ENCODE measurements around the gene NAIF1.

NAIF1 gene

DNA sequence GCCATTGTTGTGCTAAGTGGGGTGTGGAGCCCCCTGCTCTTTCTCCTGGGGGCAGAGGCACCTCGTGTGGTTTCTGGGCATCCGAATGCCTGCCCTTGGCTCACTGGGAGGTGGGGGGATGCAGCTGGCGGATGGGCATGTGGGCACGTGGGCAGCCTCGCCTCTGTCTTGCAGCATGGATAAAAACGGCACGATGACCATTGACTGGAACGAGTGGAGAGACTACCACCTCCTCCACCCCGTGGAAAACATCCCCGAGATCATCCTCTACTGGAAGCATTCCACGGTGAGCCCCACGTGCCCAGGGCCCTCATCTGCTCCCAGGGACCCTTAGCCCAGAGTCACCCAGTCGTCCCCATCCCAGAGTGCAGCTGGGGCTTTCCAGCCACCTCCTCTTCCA lies 35.1 kb upstream of the NAIF1 start:
- DNase-seq (ENCODE audit: low read depth), result no peak

DNA sequence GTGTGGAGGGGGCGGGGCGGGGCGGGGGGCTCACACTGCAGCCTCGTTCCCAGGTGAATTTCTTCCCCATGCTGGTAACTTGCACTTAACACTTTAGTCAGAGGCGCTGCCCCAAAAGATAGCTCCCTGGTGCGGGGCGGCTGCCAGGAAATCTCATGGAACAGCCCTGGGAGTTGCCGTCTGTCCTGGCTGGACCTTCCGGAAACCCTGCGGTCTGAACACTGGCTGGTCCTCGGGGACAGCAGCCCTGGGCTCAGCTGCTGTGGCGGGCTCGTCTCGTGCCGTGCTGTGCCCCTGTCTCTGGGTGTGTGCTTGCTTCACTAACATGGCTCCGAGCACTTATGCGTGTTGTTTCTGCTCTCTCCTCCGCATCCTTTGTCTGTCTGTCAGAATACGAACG lies 34.6 kb upstream of the NAIF1 start:
- DNase-seq (ENCODE audit: low read depth), result no peak

DNA sequence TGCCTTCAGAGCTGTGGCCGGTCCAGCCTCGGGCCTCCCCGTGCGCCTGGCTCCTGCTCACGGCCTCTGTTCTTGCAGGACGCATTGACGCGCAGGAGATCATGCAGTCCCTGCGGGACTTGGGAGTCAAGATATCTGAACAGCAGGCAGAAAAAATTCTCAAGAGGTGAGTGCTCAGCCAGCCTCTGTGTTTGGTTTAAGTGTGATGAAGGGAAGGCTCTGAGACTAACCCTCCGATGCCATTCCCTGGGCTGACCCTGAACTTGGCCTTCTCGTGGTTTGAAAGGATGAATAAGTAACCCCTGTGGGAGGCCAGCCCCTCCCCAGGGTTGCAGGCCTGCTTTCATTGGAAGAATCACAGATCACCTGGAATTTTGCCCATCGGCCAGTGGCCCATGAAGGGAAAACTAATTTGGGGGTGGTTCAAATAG lies 34.1 kb upstream of the NAIF1 start:
- no peak for DNase-seq (ENCODE audit: low read depth)

DNA sequence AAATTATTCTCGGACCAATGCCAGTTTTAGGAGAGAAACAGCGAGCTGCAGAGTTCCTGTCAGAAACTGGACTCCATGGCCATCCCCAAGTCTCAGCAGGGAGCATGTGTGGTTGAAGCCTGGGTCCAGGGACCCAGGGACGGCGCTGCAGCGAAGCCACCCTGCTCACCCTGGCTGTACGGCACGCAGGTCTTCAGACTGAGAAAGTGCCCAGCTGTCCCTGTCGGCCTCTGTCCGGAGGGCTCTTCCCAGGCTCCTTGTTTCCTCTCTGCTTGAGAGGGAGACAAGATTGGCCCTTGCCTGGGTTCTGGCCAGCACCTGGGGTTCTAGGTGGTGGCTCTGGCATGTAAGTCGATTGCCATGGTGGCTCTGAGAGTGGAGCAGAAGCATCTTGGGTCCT lies 33.5 kb upstream of the NAIF1 start:
- DNase-seq (ENCODE audit: low read depth), result no peak

DNA sequence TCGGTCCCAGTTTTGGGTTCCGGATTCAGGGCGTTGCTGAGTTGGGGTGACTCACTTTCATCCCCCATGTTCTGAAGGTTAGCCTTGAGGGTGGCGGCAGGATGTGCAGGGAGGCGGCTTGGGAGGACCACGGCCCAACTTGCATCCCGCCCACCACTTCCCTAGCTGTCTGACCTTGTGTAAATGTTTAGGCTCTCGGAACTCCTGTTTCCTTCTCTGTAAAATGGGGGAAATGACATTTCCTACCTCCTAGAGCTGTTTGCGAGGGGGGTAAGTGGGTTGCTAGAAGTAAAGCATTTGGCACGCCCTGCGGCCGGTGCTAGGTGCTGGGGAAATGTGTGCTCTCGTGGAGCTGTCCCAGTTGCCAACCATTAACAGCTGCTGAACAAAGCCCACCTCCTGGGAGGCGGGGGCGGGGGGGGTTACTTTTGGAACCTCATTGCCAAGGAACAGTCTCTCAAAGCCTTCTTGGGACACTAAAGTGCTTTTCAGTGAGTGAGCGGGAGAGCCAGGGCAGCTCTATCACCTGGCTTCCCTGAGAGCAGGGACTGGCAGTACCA lies 32.9 kb upstream of the NAIF1 start:
- no peak for DNase-seq (ENCODE audit: low read depth)

DNA sequence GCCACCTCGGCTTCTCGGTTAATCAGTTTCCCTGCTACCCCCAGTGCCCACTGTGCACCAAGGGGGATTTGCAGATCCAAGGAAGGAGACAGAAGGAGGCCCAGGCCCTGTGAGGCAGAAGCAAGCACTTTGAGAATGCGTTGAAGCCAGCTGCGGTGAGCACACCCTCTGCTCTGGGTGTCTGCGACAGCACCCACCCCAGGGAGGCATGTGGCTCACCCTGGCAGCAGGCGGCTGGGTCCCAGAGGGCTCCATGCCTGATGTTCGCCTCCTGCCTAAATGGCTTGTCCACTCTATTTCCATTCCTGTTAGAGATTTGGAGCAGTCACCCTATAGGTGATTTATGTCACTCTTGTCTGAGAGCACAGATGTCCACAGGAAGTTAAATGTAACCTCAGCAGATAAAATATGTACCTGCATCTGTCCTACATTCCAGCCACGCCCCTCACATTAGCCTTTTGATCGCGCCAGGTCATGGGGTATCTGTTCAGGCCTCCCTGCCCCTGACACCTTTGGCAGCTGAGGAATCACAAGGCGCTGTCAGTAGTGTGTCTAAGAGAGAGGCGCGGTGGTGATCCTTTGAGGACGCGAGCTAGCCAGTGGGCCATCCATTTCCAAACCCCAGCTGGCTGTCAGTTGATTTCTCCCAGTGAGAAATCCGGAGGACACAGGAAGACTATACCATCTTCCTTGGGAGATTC lies 32.3 kb upstream of the NAIF1 start:
- DNase-seq (ENCODE audit: low read depth), result no peak

DNA sequence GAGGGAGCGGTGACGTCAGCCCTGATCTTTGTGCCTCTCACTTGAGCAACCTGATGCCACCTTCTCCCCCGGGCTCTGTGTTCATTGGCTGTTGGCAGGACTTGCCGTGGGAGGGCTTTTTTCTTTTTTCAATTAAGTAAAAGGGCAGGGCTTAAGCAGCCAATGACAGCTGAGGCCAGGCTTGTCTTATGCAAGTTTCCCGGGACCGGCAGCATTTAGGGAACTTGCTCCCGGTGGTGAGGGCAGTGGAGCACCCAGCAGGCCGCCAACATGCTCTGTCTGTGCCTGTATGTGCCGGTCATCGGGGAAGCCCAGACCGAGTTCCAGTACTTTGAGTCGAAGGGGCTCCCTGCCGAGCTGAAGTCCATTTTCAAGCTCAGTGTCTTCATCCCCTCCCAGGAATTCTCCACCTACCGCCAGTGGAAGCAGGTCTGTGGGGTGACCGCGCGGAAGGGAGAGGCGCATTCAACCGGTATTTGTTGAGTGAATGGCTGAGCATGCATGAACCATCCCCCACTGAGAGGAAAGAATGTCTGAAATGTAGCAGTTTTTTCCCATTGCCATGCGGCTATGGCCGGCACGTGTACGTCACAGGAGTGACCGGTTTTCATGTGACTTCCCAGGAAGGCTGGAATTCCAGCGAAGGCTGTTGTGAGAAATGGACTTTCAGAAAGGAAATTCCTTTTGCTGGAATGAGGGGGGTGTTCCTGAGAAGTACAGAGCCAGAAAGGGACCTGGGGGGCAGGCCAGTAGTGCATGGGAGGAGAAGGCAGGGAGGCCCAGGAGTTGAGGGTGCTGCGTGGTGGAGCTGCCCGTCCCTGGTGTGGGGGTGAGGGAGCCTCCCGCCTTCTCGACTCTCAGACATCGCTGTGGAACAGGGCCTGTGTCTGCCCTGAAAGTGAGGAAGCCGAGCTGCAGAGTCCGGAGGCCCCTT lies 31.4 kb upstream of the NAIF1 start:
- DNase-seq (ENCODE audit: low read depth), result peak; percentile 25

DNA sequence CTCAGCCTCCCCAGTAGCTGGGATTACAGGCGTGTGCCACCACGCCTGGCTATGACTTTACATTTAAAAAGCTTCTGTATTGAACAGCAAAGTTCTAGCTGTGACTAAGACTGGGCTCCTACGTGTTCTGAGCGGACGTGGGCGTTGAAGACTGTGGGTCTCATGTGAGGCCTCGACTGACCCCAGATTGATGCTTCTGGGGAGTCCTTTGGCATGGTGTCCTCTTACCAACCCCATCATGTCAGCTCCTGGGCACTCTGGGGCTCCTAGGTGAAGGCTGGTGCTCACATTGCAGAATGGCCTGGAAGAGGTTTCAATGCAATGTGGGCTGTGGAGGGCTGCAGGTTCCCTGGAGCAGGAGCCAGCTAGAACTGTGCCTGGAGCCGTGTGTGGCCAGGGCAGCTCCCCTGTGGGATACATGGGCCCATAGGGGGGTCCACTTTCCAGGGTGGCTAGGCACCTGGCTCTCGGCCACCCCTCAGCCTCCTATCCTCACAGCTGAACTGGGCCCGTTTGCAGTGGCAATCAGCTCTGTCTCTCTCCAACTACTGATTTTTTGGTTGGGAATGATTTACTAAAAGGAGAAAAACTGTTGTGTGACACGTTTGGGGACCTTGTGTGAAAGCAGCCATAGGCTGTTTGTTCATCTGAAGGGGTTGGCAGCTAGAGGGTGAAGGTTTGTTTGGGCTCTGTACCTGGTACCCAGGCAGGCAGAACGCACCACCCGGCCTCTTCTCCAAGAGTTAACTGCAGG lies 30.6 kb upstream of the NAIF1 start:
- DNase-seq (ENCODE audit: low read depth), result no peak

DNA sequence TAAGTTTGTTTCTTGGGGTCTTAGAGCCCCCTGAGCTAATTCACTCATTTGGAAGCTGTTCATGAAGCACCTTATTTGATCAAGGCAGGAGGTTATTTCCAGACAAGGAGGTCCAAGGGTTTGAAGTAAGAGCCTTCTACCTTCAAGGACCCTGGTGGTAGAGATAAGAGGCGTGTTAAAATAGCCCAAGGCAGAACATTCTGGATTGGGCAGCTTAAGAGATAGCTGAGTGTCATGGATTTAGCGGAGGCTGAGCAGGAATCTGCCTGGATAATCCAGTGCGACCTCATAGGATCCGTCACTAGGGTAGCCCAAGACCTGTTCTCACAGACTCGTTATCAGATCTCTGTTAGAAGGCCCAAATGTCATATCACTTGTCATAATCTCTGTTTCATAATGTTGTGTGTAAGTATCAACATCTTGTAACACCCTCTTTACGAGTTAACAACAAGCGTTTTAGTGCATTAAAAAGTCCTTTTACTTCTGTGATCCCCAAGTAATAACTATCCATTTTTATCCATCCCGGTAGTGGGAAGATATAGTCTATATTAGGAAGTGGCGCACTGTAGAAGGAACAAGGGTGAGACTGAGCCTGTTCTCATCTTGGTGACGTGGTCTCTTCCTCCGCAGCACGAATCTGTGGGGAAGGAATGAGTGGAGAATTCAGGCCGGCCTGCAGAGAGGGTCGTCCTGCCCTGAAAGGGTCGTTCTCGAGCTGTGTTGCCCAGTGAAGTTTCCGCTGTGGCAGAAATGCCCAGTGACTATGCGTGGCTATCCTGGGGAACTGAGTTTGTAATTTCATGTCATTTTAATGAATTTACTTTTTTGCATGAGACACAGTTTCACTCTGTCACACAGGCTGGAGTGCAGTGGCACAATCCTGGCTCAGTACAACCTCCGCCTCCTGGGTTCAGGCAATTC lies 29.8 kb upstream of the NAIF1 start:
- no peak for DNase-seq (ENCODE audit: low read depth)

DNA sequence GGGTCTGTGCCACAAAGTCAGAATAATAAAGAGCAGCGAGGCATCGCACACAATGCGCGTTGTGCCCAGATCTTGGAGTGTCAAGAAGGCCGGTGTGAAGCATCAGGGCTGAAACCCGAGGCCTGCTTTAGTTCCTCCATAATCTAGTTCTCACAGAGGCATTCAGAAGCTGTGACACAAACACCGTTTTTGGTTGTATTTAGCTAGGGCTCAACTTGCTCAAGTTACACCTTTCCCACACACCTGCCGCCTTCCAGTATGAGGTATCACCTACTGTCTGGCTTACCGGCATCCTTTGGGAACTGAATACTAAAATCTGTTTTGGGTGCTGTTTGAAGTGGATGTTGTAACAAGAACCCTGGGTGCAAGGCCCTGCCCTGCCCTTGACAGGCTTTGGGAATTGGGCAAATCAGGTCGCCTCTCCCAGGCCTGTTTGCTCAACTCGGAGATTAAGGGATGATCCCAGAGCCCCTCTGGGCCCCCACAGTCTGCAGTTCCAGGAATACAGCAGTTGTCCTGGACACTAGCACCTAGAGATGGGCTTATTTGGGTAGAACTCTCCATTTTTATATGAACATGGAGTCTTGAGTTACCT lies 27.9 kb upstream of the NAIF1 start:
- DNase-seq (ENCODE audit: low read depth), result no peak

DNA sequence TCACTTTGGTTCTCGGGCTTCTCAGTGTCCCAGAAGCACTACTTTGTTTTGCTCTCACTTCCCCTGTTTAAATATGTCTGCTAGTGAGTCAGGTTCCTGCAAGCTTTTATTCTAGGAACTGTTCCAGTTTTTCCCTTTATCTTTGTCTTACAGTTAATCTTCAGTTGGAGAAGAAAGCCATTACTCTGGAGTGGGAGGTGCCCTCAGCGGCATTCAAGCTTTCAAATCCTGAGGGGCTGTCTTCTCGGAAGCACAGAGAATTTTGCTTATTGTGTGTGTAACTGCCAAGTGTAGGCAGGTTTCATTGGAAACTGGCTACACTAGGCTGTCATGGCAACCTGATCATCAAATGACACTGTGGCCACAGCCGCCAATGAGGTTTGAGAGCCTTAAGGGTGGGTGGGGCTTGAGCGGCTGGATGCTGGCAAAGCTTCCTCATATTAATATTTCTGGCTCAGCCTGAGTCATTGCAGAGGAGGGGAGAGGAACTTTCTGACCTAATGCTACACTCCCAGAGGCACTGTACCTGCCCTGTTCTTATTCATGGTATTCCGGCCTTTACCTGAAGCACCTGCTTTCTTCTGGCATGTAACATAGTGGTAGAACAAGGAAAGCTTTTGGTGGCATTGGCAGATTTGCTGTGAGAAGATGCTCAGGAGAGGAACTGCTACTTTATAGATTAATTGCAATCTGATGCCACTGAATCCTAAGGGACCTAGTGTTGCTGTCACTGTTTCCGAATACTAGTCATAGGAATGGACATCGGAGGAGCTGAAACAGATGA lies 27.2 kb upstream of the NAIF1 start:
- peak; percentile 60 for DNase-seq (ENCODE audit: low read depth)

DNA sequence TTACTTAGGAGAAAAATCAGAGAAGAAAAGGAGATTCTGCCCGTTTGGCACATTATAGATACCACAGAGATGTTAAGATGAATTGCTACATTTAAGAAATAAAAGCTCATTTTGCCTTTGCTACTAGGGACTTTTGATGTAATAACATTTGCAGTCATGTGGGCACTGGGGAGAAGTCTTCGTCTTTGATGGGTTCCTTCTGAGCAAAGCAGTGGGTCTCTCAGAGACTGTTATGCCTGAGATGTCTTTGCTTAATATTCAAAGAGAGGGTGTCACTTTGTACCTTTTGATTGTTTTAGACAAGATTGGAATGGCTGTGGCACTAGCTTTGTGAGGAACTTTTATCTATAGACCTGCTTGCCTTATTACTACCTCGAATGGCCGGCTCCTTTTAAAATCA lies 25.9 kb upstream of the NAIF1 start:
- no peak for DNase-seq (ENCODE audit: low read depth)

DNA sequence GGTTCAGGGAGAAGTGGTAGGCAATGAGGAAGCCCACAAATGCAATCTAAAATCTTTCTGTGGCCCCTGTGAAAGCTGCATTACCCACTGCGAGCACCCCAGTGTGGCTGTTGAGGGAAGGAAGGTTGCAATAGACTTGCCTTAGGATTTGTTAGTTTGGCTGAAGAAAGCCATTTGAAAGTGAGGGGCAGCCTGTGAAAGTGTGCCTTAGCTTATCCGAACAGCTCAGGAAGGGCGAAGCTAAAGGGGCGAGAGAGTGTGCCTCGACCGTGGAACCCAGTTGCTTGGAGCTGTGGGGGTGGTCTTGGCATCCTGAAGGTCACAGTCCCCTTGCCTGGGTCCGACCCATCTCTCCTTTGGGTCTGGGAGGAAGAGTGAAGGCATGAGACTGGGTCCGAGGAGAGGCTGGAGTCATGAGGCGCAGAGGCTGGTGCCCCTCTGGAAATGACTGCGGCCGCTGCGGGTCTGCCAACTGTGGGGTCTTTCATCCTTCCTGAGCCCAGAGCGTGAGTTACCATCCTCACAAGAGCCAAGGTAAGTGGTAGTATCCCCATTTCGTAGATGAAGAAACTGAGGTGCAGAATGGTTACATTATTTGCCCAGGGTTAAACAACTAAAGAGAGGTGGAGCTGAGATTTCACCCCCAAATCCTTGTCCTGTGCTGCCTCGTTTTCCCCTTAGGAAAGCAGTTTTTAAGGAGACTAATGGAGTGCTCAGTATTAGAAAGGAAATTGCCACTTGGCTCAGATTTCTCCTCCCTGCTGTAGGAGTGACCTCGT lies 25.3 kb upstream of the NAIF1 start:
- DNase-seq (ENCODE audit: low read depth), result no peak

DNA sequence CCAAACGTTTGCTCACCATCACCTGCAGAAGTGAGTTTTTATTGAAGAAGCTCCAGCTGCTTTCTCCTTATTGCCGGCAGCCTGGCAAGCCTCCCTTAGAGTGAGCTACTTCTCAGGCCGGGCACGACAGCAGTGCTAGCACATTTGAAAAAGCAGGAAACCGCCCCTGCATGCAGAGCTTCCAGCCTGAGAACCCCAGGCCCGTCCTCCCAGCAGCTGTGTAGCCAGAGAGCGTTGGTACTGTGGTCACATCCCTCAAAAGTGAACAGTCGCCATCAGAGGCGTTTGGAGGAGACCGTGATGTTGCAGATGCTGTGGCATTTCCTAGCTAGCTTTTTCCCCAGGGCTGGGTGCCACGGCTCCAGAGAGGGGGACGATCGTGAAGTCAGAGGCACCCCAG lies 24.5 kb upstream of the NAIF1 start:
- no peak for DNase-seq (ENCODE audit: low read depth)

DNA sequence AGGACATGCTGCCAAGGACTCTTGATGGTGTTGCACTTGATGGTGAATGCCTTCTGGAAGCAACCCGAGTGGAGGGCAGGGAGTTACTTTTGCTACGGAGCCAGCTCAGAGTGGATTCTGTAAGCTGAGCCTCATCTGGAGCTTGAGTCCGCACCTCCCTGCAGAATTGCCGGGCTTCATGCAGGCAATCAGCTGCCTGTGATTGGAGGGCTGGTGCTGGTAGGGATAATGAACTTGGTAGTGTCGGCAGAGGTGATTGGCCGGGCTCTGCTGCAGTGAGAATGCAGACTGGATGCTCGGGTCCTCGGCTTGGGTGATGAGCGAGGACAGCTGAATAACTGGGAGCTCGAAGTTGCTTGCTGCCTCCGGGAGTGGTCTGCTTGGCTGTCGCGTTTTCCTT lies 24.0 kb upstream of the NAIF1 start:
- DNase-seq (ENCODE audit: low read depth), result no peak

DNA sequence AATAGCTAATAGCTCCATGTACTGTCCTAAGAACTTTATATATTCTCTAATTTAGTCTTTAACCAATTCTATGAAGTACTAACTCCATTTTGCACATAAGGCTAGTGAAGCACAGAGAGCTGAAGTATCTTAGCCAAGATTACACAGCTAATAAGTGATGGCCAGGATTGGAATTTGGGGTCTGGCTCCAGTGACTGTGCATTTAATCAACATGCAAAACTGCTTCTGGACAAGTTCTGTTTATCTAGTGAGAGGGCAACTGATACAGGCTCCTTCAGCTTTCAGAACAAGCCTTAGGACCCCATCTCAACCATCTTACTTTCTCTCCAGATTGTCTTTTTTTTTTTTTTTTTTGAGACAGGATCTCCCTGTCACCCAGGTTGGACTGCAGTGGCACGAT lies 22.2 kb upstream of the NAIF1 start:
- no peak for DNase-seq (ENCODE audit: low read depth)

DNA sequence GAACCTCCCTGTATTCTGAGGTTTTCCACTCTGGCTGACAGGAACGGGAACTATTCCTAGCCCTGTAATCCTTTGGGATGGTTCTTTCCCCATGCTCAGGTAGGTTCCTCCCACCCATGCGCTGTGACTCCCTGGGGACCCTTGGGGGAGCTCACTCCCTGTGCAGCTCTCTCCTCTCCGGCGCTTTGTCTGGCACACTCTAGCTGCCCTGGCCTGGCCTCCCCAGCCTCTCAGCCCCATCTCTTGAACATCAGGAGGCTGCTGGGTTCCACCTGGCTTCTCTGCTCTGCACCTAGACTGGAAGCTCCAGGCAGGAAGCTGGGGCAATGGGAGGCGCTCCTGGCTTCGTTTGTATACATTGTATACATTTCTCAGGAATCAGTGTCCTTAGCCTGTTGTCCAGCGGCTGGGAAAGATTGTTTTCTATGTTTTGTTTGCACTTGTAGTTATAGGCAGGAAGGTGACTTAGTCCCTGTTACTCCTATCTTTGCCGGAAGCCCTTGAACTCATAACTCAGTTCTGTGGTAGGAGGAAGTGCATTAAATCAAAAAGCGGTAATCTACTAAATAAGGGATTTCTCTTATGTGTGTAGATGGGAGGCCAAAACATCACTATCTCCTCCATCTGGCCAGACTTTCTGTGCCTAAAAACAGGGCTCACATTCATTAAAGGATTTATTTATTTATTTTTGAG lies 21.3 kb upstream of the NAIF1 start:
- no peak for DNase-seq (ENCODE audit: low read depth)

DNA sequence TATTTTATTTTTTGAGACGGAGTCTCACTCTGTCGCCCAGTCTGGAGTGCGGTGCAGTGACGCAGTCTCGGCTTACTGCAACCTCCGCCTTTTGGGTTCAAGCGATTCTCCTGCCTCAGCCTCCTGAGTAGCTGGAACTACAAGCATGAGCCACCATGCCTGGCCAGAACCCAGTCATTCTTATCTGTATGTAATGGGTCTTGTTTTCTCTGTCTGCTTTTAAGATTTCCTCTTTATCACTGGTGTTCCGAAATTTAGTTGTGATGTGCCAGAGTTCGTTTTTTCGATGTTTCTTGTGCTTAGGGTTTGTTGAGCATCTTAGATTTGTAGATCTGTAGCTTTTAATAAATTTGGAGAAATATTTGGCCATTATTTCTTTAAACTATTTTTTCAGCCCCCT lies 20.1 kb upstream of the NAIF1 start:
- DNase-seq (ENCODE audit: low read depth), result no peak

DNA sequence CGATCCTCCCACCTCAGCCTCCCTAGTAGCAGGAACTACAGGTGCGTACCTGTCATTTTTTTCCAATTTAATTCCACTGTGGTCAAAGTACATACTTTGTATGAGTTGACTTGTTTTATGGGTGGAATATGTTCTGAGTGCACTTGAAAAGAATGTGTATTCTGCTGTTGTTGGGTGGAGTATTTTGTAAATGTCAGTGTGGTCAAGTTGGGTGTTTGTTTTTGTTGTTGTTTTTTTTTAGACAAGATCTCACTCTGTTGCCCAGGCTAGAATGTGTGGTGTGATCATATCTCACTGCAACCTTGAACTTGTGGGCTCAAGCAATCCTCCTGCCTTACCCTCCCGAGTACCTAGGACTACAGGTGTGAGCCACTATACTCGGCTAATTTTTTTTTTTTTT lies 18.8 kb upstream of the NAIF1 start:
- no peak for DNase-seq (ENCODE audit: low read depth)
